Pancreas (tissue), 10 donors: ENCODE measurements around the gene NEK4. TPM values are rescaled to one million over a fixed set of nuclear protein-coding genes. Genes with fewer than 3 reads are reported as not detected.
A peak's percentile ranks its signal among the peaks of the same experiment; 100 is the strongest.

ENCODE experiments used
- ATAC-seq, 4 donors: fragments of 200-7000 bp; cut with Tn5 transposase; one replicate each; pipeline versions ENCODE4 v1.8.0 to v1.9.1; 2020; ENCODE audit warnings: mild to moderate bottlenecking in 4 of 4, moderate library complexity in 4 of 4
- DNase-seq, 6 donors: peaks; one replicate each; pipeline ENCODE4 v3.0.0-alpha.2; 2020
- FAIRE-seq: peaks from 2 replicates; lab custom pipeline; 2012; peaks lifted over from hg19 to GRCh38; lab: Jason Lieb, UNC
- H3K27ac ChIP-seq, 4 donors: fragments of 200-600 bp; sonication (generic); 1 replicate in 3 of 4; 2 replicates in 1 of 4; pipeline versions ENCODE4 v1.5.0 to v1.8.0; 2020
- H3K27me3 ChIP-seq, 4 donors: fragments of 200-600 bp; one replicate each; pipeline ENCODE4 v1.8.0; 2021
- H3K36me3 ChIP-seq, 3 donors: fragments of 200-600 bp; sonication (generic) in 1 of 3; one replicate each; pipeline versions ENCODE4 v1.5.0 to v1.8.0; 2020 to 2021
- H3K4me1 ChIP-seq, 3 donors: fragments of 200-600 bp; one replicate each; pipeline ENCODE4 v1.8.0; 2021
- H3K4me3 ChIP-seq, 4 donors: fragments of 200-600 bp; sonication (generic) in 2 of 4; one replicate each; pipeline versions ENCODE4 v1.5.0 to v1.8.0; 2020 to 2021
- H3K9me3 ChIP-seq, 4 donors: fragments of 200-600 bp; one replicate each; pipeline ENCODE4 v1.8.0; 2021
- CTCF ChIP-seq, 4 donors: fragments of 200-600 bp; sonication (generic) in 3 of 4; IDR thresholded peaks; one replicate each; pipeline versions ENCODE4 v1.5.0 to v1.8.0; 2021; ENCODE audit warnings: antibody characterized with exemption in 4 of 4
- WGBS, 2 donors: extraction: QIAGEN DNeasy Blood & Tissue Kit; methylation state at CpG; one replicate each; pipeline ENCODE4 v1.1.7; 2013; 5-methylcytosine and 5-hydroxymethylcytosine counted together
- intact Hi-C, 3 donors: fragments of 100-400 bp; cut with DNase I; formaldehyde crosslinking; loops; one replicate each; pipeline versions ENCODE4 v1.11.1 to v1.14.2; 2022
- polyA plus RNA-seq, 2 donors: library from polyadenylated mRNA; stranded (reverse); fragments of 200-250 nt; gene quantifications; one replicate each; pipeline ENCODE4 v1.2.3, GENCODE V29; 2013
- total RNA-seq, 6 donors: library from RNA; stranded (reverse); fragmentation: NEBNext Ultra II Directional in 4 of 6; extraction: Animal tissue kit (Norgen Biotek cat#: 25700) in 4 of 6; gene quantifications; one replicate each; pipeline versions ENCODE4 v1.2.1 to v1.2.4, GENCODE V29; 2021 to 2023
- donor health status: healthy with polysubstance abuse.
- donor health status: DM: no; HTN: no; CAD: no; lungs with moderate emphysema.
- donor health status: DM: no; HTN: no; CAD: no.
- donor health status: control.
- donor health status: control.
- donor health status: Bipolar disorder and iron deficiency.
- donor health status: DM: yes; HTN: yes; CAD: no.
- donor health status: DM: no; HTN: no; CAD: no.
- donor health status: DM: no; HTN: no; CAD: no.
- donor health status: DM: yes; HTN: yes; CAD: no.

Gene NEK4
- total and polyA plus RNA-seq, 8 donors = 4.0 to 22.0 (median 14.8) TPM

GRCh38 chr3:52693071-52693470, 77.7 kb downstream of the NEK4 start:
- Histone ChIP-seq H3K27ac (no peak overlapping the region), H3K4me3 (no peak overlapping the region), H3K27me3 (no peaks in the 10 kb centered on the region), H3K9me3 (no peaks in the 10 kb centered on the region), H3K36me3 (peaks cover 7 to 78% (median 66%) of the 10 kb centered on the region in 3 donors), H3K4me1 (peaks cover 5 to 9% (median 7%) of the 10 kb centered on the region in 3 donors)
- DNase-seq (no peak), ATAC-seq (no peak), FAIRE-seq (no peak)
- intact Hi-C loops = no loop called here
- TF ChIP-seq CTCF (IDR thresholded peaks at IDR 0.05) = no peak

- H3K4me3 ChIP-seq = no peak overlapping the region
- H3K27ac ChIP-seq = no peak overlapping the region
- no peak for ATAC-seq
- H3K9me3 ChIP-seq = no peaks in the 10 kb centered on the region
- H3K36me3 ChIP-seq = peaks cover 9 to 68% (median 66%) of the 10 kb centered on the region in 3 donors
- peaks cover 17 to 22% (median 18%) of the 10 kb centered on the region in 3 donors for H3K4me1 ChIP-seq
- no peak for TF ChIP-seq CTCF (IDR thresholded peaks at IDR 0.05)
- no peaks in the 10 kb centered on the region for H3K27me3 ChIP-seq
- WGBS, 2 donors = 64% methylated on average over 2 of the region's 2 CpGs
- no peak for FAIRE-seq
- intact Hi-C loops = no loop called here
- no peak for DNase-seq
These were observed 80.2 kb downstream of the NEK4 start for GRCh38 chr3:52690560-52690959.

GRCh38 chr3:52689151-52689550, 81.6 kb downstream of the NEK4 start:
- peaks cover 22 to 28% (median 24%) of the 10 kb centered on the region in 3 donors for H3K4me1 ChIP-seq
- intact Hi-C loops = no loop called here

GRCh38 chr3:52688266-52688665, 82.5 kb downstream of the NEK4 start:
- TF ChIP-seq CTCF (IDR thresholded peaks at IDR 0.05) = no peak
- peaks cover 25 to 33% (median 28%) of the 10 kb centered on the region in 3 donors for H3K4me1 ChIP-seq

More at GRCh38 chr3:52689151-52689550, 81.6 kb downstream of the NEK4 start:
- H3K4me3 ChIP-seq = no peak overlapping the region
- no peak for DNase-seq
- peaks cover 9 to 55% (median 55%) of the 10 kb centered on the region in 3 donors for H3K36me3 ChIP-seq
- WGBS, 2 donors = 46 to 52% methylated on average over 3 of the region's 3 CpGs
- no peak for TF ChIP-seq CTCF (IDR thresholded peaks at IDR 0.05)
- no peaks in the 10 kb centered on the region for H3K9me3 ChIP-seq
- no peaks in the 10 kb centered on the region for H3K27me3 ChIP-seq
- no peak for ATAC-seq
- no peak overlapping the region for H3K27ac ChIP-seq
- FAIRE-seq = no peak

More at GRCh38 chr3:52688266-52688665, 82.5 kb downstream of the NEK4 start:
- intact Hi-C loops = no loop called here
- H3K27ac ChIP-seq = no peak overlapping the region
- 17 to 25% methylated on average over 6 of the region's 6 CpGs for WGBS, 2 donors
- H3K9me3 ChIP-seq = no peaks in the 10 kb centered on the region
- FAIRE-seq = no peak
- no peak for DNase-seq
- peak overlapping the region in 1 of 4 donors; percentile 88 for H3K4me3 ChIP-seq
- peaks cover 9 to 48% (median 47%) of the 10 kb centered on the region in 3 donors for H3K36me3 ChIP-seq
- ATAC-seq = no peak
- no peaks in the 10 kb centered on the region for H3K27me3 ChIP-seq
